ENCODE results near the gene DNAH6.

GRCh38 chr2:84779781-84780180 is 263.5 kb downstream of the DNAH6 start:
- TF ChIP-seq, protein P1, sequence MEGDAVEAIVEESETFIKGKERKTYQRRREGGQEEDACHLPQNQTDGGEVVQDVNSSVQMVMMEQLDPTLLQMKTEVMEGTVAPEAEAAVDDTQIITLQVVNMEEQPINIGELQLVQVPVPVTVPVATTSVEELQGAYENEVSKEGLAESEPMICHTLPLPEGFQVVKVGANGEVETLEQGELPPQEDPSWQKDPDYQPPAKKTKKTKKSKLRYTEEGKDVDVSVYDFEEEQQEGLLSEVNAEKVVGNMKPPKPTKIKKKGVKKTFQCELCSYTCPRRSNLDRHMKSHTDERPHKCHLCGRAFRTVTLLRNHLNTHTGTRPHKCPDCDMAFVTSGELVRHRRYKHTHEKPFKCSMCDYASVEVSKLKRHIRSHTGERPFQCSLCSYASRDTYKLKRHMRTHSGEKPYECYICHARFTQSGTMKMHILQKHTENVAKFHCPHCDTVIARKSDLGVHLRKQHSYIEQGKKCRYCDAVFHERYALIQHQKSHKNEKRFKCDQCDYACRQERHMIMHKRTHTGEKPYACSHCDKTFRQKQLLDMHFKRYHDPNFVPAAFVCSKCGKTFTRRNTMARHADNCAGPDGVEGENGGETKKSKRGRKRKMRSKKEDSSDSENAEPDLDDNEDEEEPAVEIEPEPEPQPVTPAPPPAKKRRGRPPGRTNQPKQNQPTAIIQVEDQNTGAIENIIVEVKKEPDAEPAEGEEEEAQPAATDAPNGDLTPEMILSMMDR (IDR thresholded peaks at IDR 0.05; ENCODE audit: insufficient read depth, low read length, poor library complexity, severe bottlenecking): no peak
- TF ChIP-seq EZH2phosphoT487 (conservative IDR thresholded peaks at IDR 0.05; ENCODE audit: low read length): no peak
